Neural cell (in vitro differentiated cells): Measurements from ENCODE around the gene TRPM4. TPM values are rescaled to one million over a fixed set of nuclear protein-coding genes. Genes with fewer than 3 reads are reported as not detected.
A peak's percentile ranks its signal among the peaks of the same experiment; 100 is the strongest.

Experiments used
- H2AFZ ChIP-seq: fragments of 200-600, 300-800 bp; sonication (generic), shearing (Covaris generic); 2 replicates; pipeline ENCODE4 v1.6.0; 2014; ENCODE audit warnings: low read depth, mild to moderate bottlenecking, antibody characterized with exemption, low read length, moderate library complexity
- H3F3A ChIP-seq: fragments of 200-600 bp; shearing (Covaris generic); 2 replicates; pipeline ENCODE4 v1.6.1; 2016; ENCODE audit warnings: mild to moderate bottlenecking, moderate library complexity, mixed read lengths, antibody characterized with exemption, low read length; ENCODE audit not compliant: insufficient read depth, poor library complexity, severe bottlenecking
- H3K27ac ChIP-seq: fragments of 200-600, 300-800 bp; sonication (generic), shearing (Covaris generic); 2 replicates; pipeline ENCODE4 v1.5.1; 2014; ENCODE audit warnings: mild to moderate bottlenecking, low read length, moderate library complexity
- H3K27me3 ChIP-seq: fragments of 300-800, 200-600 bp; sonication (generic), shearing (Covaris generic); 2 replicates; pipeline ENCODE4 v1.6.0; 2014; ENCODE audit warnings: mild to moderate bottlenecking, low read depth, low read length, moderate library complexity; ENCODE audit not compliant: insufficient read depth
- H3K36me3 ChIP-seq: fragments of 300-800, 200-600 bp; sonication (generic), shearing (Covaris generic); 2 replicates; pipeline ENCODE4 v1.5.1; 2014; ENCODE audit warnings: mild to moderate bottlenecking, antibody characterized with exemption, low read length, moderate library complexity; ENCODE audit not compliant: insufficient read depth
- H3K4me2 ChIP-seq: fragments of 300-800, 200-600 bp; sonication (generic), shearing (Covaris generic); 2 replicates; pipeline ENCODE4 v1.6.0; 2014; ENCODE audit warnings: mild to moderate bottlenecking, low read length
- H3K4me3 ChIP-seq: fragments of 300-800, 200-600 bp; sonication (generic), shearing (Covaris generic); 2 replicates; pipeline ENCODE4 v1.5.1; 2014; ENCODE audit warnings: mild to moderate bottlenecking, low read length, moderate library complexity
- H3K79me2 ChIP-seq: fragments of 200-600 bp; shearing (Covaris generic); replicated peaks from 2 replicates; pipeline ENCODE4 v1.6.0; 2014; ENCODE audit warnings: mild to moderate bottlenecking, low read length, moderate library complexity; ENCODE audit not compliant: insufficient read depth
- H3K9ac ChIP-seq: fragments of 300-800, 200-600 bp; sonication (generic), shearing (Covaris generic); 2 replicates; pipeline ENCODE4 v1.6.1; 2016; ENCODE audit warnings: mild to moderate bottlenecking, low read length, mixed read lengths
- H3K9me2 ChIP-seq: fragments of 200-600 bp; shearing (Covaris generic); 2 replicates; pipeline ENCODE4 v1.6.1; 2016; ENCODE audit warnings: mild to moderate bottlenecking, low read length, mixed read lengths; ENCODE audit not compliant: insufficient read depth
- H3K9me3 ChIP-seq: fragments of 200-600, 300-800 bp; sonication (generic), shearing (Covaris generic); 2 replicates; pipeline ENCODE4 v1.6.1; 2016; ENCODE audit warnings: mild to moderate bottlenecking, mixed run types, low read length, moderate library complexity, mixed read lengths
- H4K20me1 ChIP-seq: fragments of 200-600 bp; shearing (Covaris generic); 2 replicates; pipeline ENCODE4 v1.6.1; 2016; ENCODE audit warnings: mild to moderate bottlenecking, mixed run types; ENCODE audit not compliant: insufficient read depth
- EP300 ChIP-seq: fragments of 450-650 bp; conservative IDR thresholded peaks from 2 replicates; pipeline ENCODE4 v1.6.1; 2014; ENCODE audit warnings: antibody characterized with exemption, mild to moderate bottlenecking, moderate library complexity; ENCODE audit not compliant: poor library complexity, severe bottlenecking
- EZH2 ChIP-seq: fragments of 200-600, 300-800 bp; shearing (Covaris generic), sonication (generic); IDR thresholded peaks from 2 replicates; pipeline ENCODE4 v1.6.1; 2014; ENCODE audit warnings: antibody characterized with exemption, low read length, borderline replicate concordance, mild to moderate bottlenecking; ENCODE audit not compliant: insufficient read depth, poor library complexity, severe bottlenecking
- MXI1 ChIP-seq: fragments of 450-650 bp; conservative IDR thresholded peaks from 2 replicates; pipeline ENCODE4 v1.6.1; 2014; ENCODE audit warnings: antibody characterized with exemption, mild to moderate bottlenecking; ENCODE audit not compliant: poor library complexity, severe bottlenecking
- POLR2AphosphoS5 ChIP-seq: IDR thresholded peaks from 2 replicates; pipeline ENCODE4 v1.6.1; 2012
- RAD21 ChIP-seq: fragments of 450-650 bp; conservative IDR thresholded peaks from 2 replicates; pipeline ENCODE4 v1.6.1; 2014; ENCODE audit warnings: antibody characterized with exemption, mild to moderate bottlenecking, moderate library complexity
- SMC3 ChIP-seq: fragments of 450-650 bp; conservative IDR thresholded peaks from 2 replicates; pipeline ENCODE4 v1.6.1; 2014; ENCODE audit warnings: antibody characterized with exemption, mild to moderate bottlenecking, moderate library complexity; ENCODE audit not compliant: poor library complexity
- TAF1 ChIP-seq: IDR thresholded peaks from 2 replicates; pipeline ENCODE4 v1.6.1; 2012; ENCODE audit warnings: low read depth
- polyA plus RNA-seq: library from polyadenylated mRNA; depleted of rRNA; stranded (reverse); fragments of >200 nt; gene quantifications from 2 replicates; pipeline ENCODE4 v1.2.3, GENCODE V29; 2014
- TF ChIP-seq, protein P1 (sequence below): fragments of 450-650 bp; IDR thresholded peaks from 2 replicates; pipeline ENCODE4 v1.5.1; 2014; ENCODE audit warnings: antibody characterized with exemption, mild to moderate bottlenecking, moderate library complexity; ENCODE audit not compliant: poor library complexity, severe bottlenecking
- TF ChIP-seq, protein P2 (sequence below): IDR thresholded peaks from 2 replicates; pipeline ENCODE4 v1.6.1; 2012; ENCODE audit warnings: borderline replicate concordance

Gene TRPM4
- polyA plus RNA-seq, 1 donor from 2014 or later = 42.5 TPM

GRCh38 chr19:49117677-49118564 lies 39.7 kb upstream of the TRPM4 start:
- Histone ChIP-seq H3K27ac (peak overlapping the region; percentile 87), H4K20me1 (no peaks in the 10 kb centered on the region), H3K79me2 (no peaks in the 10 kb centered on the region), H3K36me3 (no peaks in the 10 kb centered on the region), H3K9me2 (no peaks in the 10 kb centered on the region), H3K27me3 (peaks cover 15% of the 10 kb centered on the region), H2AFZ (peak overlapping the region; percentile 69), H3K4me2 (peak overlapping the region; percentile 91), H3K9ac (peak overlapping the region; percentile 94), H3K4me3 (peak overlapping the region; percentile 98), H3K9me3 (no peaks in the 10 kb centered on the region), H3F3A (no peaks in the 10 kb centered on the region)
- TF ChIP-seq, protein P1, sequence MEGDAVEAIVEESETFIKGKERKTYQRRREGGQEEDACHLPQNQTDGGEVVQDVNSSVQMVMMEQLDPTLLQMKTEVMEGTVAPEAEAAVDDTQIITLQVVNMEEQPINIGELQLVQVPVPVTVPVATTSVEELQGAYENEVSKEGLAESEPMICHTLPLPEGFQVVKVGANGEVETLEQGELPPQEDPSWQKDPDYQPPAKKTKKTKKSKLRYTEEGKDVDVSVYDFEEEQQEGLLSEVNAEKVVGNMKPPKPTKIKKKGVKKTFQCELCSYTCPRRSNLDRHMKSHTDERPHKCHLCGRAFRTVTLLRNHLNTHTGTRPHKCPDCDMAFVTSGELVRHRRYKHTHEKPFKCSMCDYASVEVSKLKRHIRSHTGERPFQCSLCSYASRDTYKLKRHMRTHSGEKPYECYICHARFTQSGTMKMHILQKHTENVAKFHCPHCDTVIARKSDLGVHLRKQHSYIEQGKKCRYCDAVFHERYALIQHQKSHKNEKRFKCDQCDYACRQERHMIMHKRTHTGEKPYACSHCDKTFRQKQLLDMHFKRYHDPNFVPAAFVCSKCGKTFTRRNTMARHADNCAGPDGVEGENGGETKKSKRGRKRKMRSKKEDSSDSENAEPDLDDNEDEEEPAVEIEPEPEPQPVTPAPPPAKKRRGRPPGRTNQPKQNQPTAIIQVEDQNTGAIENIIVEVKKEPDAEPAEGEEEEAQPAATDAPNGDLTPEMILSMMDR = no peak
- TF ChIP-seq EZH2 (no peak), SMC3 (no peak), TAF1 (no peak), POLR2AphosphoS5 (no peak), MXI1 (no peak), EP300 (no peak), RAD21 (no peak)
- TF ChIP-seq, protein P2, sequence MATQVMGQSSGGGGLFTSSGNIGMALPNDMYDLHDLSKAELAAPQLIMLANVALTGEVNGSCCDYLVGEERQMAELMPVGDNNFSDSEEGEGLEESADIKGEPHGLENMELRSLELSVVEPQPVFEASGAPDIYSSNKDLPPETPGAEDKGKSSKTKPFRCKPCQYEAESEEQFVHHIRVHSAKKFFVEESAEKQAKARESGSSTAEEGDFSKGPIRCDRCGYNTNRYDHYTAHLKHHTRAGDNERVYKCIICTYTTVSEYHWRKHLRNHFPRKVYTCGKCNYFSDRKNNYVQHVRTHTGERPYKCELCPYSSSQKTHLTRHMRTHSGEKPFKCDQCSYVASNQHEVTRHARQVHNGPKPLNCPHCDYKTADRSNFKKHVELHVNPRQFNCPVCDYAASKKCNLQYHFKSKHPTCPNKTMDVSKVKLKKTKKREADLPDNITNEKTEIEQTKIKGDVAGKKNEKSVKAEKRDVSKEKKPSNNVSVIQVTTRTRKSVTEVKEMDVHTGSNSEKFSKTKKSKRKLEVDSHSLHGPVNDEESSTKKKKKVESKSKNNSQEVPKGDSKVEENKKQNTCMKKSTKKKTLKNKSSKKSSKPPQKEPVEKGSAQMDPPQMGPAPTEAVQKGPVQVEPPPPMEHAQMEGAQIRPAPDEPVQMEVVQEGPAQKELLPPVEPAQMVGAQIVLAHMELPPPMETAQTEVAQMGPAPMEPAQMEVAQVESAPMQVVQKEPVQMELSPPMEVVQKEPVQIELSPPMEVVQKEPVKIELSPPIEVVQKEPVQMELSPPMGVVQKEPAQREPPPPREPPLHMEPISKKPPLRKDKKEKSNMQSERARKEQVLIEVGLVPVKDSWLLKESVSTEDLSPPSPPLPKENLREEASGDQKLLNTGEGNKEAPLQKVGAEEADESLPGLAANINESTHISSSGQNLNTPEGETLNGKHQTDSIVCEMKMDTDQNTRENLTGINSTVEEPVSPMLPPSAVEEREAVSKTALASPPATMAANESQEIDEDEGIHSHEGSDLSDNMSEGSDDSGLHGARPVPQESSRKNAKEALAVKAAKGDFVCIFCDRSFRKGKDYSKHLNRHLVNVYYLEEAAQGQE = no peak

DNA sequence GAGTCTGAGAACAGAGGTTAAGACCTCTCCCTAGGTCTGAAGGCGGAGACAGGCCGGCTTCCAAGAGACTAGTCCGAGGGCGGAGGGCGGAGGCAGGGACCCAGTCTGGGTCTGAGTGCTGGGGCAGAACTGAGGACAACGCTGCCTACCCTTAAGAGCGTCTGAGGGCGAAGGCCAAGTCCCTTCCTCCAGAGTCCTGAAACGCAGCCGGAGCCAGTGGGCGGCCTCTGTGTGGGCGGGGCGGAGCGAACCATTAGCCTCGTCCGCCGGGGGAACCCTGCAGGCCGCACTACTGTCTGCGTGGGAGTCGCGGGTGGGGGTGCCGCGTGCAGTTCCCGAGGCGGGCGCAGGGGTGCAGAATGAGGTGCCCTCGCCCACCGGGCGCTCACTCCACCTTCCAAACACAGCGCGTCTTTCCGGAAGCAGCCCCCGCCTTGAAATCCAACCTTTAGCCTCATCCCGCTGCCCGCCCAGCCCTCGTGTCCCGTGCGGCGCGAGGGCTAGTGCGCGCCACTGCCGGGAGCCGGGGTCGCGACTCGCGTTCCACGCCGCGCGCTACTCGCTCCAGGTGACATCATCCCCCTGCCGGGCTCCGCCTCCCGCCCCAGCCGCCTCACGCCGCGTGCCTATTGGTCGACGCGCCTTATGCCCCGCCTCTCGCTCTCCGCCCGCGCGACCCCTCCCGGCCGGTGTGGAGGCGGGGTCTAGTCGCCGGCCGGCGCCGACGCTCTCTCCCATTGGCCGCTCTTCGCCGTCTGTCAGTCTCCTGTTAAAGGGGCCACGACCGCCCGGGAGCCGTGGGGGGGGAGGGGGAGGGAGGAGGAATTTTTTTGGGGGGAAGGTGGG lies 38.8 kb upstream of the TRPM4 start, which contains the start of gene C19orf73:
Gene C19orf73, minus strand, starts transcription at position 579 of the 846 bp plus-strand sequence. Its CDS starts 121 bp downstream, at position 458.
- Histone ChIP-seq H4K20me1 (no peaks in the 10 kb centered on the region), H3F3A (no peaks in the 10 kb centered on the region), H3K9me3 (no peaks in the 10 kb centered on the region), H3K36me3 (no peaks in the 10 kb centered on the region), H2AFZ (peak within 1 kb of the TSS; percentile 69), H3K27ac (peak within 1 kb of the TSS; percentile 87), H3K9me2 (no peaks in the 10 kb centered on the region), H3K4me2 (peak within 1 kb of the TSS; percentile 91), H3K27me3 (peaks cover 15% of the 10 kb centered on the region), H3K9ac (peak within 1 kb of the TSS; percentile 94), H3K4me3 (peak within 1 kb of the TSS; percentile 98), H3K79me2 (no peaks in the 10 kb centered on the region)
- TF ChIP-seq EZH2 (no peak), EP300 (peak; percentile 73), SMC3 (peak; percentile 53), RAD21 (peak; percentile 45), MXI1 (peak; percentile 91), TAF1 (peak; percentile 70), POLR2AphosphoS5 (peak; percentile 85)
- TF ChIP-seq, protein P2 = peak; percentile 76
- TF ChIP-seq, protein P1 = peak; percentile 72
